Measurements from ENCODE around the gene KRTAP10-6. TPM values are rescaled to one million over a fixed set of nuclear protein-coding genes. Genes with fewer than 3 reads are reported as not detected.
"Not testable (repeated sequence)": the region's sequence is repeated elsewhere in the genome, so short reads cannot be mapped to it uniquely, and the experiment has no call there.

Gene KRTAP10-6
- total and polyA plus RNA-seq, 3 donors from 2014 or later = not detected

- intact Hi-C loops (cut with DNase I; ENCODE audit: low total_unique reads) = no loop called here
- Histone ChIP-seq H3K9me3 (no peaks in the 10 kb centered on the region), H3K27me3 (no peaks in the 10 kb centered on the region), H3K36me3 (ENCODE audit: low read depth, missing control alignments) (no peaks in the 10 kb centered on the region), H3K4me1 (no peaks in the 10 kb centered on the region), H3K4me3 (no peak overlapping the region), H3K27ac (no peak overlapping the region)
- no peak for DNase-seq
- TF ChIP-seq POLR2A (IDR thresholded peaks at IDR 0.05) = no peak
- TF ChIP-seq CTCF (IDR thresholded peaks at IDR 0.05) = no peak
- WGBS, 2 donors = 78 to 89% methylated on average over 10 to 16 of the region's 18 CpGs
These were observed 36.5 kb upstream of the KRTAP10-6 start for GRCh38 chr21:44628707-44629391.

GRCh38 chr21:44627831-44628233 is 35.5 kb upstream of the KRTAP10-6 start:
- DNase-seq; H3K27ac ChIP-seq; H3K9me3 ChIP-seq; H3K36me3 ChIP-seq (ENCODE audit: low read depth, missing control alignments); H3K4me3 ChIP-seq; intact Hi-C loops (cut with DNase I; ENCODE audit: low total_unique reads); H3K27me3 ChIP-seq; H3K4me1 ChIP-seq: not testable (repeated sequence)
- WGBS, 2 donors = 48 to 52% methylated on average over 9 to 10 of the region's 15 CpGs

GRCh38 chr21:44627181-44627822 is 35.0 kb upstream of the KRTAP10-6 start:
- H3K27ac ChIP-seq; H3K9me3 ChIP-seq; DNase-seq; intact Hi-C loops (cut with DNase I; ENCODE audit: low total_unique reads); H3K36me3 ChIP-seq (ENCODE audit: low read depth, missing control alignments); H3K4me3 ChIP-seq; H3K27me3 ChIP-seq; H3K4me1 ChIP-seq: not testable (repeated sequence)
- 84 to 88% methylated on average over 14 to 18 of the region's 20 CpGs for WGBS, 2 donors

- H3K4me1 ChIP-seq = no peaks in the 10 kb centered on the region
- no peaks in the 10 kb centered on the region for H3K36me3 ChIP-seq (ENCODE audit: low read depth, missing control alignments)
- intact Hi-C loops (cut with DNase I; ENCODE audit: low total_unique reads) = no loop called here
- H3K27ac ChIP-seq = no peak within 1 kb of the TSS
- peak; percentile 2 for DNase-seq
- TF ChIP-seq CTCF (IDR thresholded peaks at IDR 0.05) = no peak
- no peak for TF ChIP-seq POLR2A (IDR thresholded peaks at IDR 0.05)
- no peak within 1 kb of the TSS for H3K4me3 ChIP-seq
- 44 to 68% methylated on average over 2 to 7 of the region's 7 CpGs for WGBS, 2 donors
- no peaks in the 10 kb centered on the region for H3K27me3 ChIP-seq
- H3K9me3 ChIP-seq = no peaks in the 10 kb centered on the region
These were observed 34.4 kb upstream of the KRTAP10-6 start, which contains the start of gene KRTAP10-9 for GRCh38 chr21:44626673-44627143. Gene KRTAP10-9 (plus strand): TSS chr21:44627093. CDS start chr21:44627172, 79 bp downstream.

- Histone ChIP-seq H3K27ac (no peak overlapping the region), H3K36me3 (ENCODE audit: low read depth, missing control alignments) (no peaks in the 10 kb centered on the region), H3K27me3 (no peaks in the 10 kb centered on the region), H3K9me3 (no peaks in the 10 kb centered on the region), H3K4me3 (no peak overlapping the region), H3K4me1 (no peaks in the 10 kb centered on the region)
- intact Hi-C loops (cut with DNase I; ENCODE audit: low total_unique reads) = no loop called here
- TF ChIP-seq CTCF (IDR thresholded peaks at IDR 0.05) = no peak
- TF ChIP-seq POLR2A (IDR thresholded peaks at IDR 0.05) = no peak
- peak; percentile 4 for DNase-seq
- 79 to 83% methylated on average over 10 of the region's 10 CpGs for WGBS, 2 donors
These were observed 34.0 kb upstream of the KRTAP10-6 start for GRCh38 chr21:44626262-44626661.

All from testis (tissue), 3 donors.